GM18505 (cell line): Measurements from ENCODE around the gene ADAM10.

Experiments
- ATAC-seq: cut with Tn5 transposase; IDR thresholded peaks from one replicate; pipeline ENCODE4 v1.9.1; 2021; ENCODE audit not compliant: unreplicated experiment
- POLR2A ChIP-seq: IDR thresholded peaks from 4 replicates; pipeline ENCODE4 v1.6.1; 2011; ENCODE audit warnings: borderline replicate concordance; ENCODE audit not compliant: insufficient read depth, insufficient read length; ENCODE audit errors: extremely low read depth

ADAM10 gene

DNA sequence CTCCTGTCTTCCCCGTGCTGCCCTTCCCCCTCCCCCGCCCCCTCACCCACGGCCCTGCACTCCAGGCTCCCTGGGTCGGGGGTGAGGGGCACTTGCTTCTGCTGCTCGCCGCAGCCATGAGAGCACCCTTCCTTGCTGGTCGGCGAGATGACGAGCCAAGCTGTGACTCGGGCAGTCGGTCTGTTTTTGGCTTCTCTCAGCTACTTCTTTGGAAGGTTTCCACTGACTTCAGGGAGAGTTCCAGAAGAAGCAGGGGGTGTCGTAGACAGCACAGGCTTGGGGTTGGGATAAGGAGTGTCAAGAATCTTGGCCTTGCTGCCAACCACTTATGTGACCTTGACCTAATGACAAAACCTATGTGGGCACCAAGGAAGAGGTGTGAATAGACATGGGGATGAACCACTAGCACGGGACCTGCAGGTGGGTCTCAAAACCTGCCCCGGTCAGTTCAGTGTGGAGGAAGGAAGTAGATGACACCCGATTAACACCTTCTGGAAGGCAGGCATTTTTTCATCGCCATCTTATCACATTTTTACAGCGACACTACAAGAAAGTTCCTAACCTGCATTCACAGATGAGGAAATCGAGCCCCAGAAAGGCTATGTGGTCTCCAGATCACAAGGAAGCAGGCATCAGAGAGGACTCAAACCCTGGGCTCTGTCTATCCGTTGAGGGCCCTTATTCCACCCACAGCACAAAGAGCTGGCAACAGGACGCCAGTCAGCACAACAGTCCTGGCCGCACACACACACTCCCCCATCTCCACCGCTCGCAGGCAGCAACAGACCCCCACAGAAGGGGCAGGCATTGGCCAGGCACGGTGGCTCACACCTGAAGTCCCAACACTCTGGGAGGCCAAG, 196.8 kb downstream of the ADAM10 start:
- TF ChIP-seq POLR2A = no peak
- no peak for ATAC-seq

GRCh38 chr15:58551764-58552504, 197.6 kb downstream of the ADAM10 start:
- ATAC-seq = no peak
- no peak for TF ChIP-seq POLR2A

DNA sequence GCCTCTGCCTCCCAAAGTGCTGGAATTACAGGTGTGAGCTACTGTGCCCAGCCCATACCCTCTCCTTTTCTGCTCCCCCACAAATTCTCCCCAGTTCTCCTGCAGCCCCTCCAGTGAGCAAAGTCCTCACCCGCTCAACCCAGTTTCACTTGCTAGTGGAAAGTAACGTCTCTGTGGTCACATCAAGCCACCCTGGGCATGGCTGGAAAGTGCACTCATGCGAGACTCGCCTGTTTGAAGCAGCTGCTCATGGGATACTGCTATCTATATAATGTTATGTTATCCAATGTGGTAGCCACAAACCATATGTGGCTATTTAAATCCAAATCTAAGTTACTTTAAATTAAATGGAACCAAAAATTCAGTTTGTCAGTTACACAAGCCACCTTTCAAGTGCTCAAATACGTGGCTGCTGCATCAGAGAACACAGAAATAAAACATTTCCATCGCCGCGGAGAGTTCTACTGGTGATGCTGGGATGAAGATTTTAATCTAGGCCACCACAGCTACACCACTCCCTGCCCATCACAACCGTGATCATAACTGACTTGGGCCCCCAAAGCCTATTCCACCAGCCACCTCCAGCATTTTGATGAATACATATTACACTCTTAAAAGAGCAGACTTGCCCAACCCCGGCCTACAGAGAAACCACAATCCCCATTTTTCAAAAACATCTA, 198.3 kb downstream of the ADAM10 start:
- TF ChIP-seq POLR2A = no peak
- ATAC-seq = no peak

DNA sequence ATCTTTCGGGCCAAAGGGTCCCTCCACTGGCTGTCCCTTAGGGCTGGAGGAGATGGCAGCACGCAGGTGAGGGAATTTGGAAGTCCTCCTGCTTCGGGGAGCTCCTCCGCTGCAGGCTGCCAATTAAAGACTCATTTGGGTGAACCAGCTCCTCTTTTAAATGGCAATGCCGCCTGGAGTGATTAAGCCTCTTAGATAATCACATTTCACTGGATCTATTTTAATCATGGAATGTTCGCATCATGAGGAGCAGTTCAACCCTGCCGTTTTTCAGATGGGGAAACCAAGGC, 199.8 kb downstream of the ADAM10 start:
- no peak for TF ChIP-seq POLR2A
- ATAC-seq = no peak

GRCh38 chr15:58549013-58549784, 200.3 kb downstream of the ADAM10 start:
- ATAC-seq = no peak
- no peak for TF ChIP-seq POLR2A

DNA sequence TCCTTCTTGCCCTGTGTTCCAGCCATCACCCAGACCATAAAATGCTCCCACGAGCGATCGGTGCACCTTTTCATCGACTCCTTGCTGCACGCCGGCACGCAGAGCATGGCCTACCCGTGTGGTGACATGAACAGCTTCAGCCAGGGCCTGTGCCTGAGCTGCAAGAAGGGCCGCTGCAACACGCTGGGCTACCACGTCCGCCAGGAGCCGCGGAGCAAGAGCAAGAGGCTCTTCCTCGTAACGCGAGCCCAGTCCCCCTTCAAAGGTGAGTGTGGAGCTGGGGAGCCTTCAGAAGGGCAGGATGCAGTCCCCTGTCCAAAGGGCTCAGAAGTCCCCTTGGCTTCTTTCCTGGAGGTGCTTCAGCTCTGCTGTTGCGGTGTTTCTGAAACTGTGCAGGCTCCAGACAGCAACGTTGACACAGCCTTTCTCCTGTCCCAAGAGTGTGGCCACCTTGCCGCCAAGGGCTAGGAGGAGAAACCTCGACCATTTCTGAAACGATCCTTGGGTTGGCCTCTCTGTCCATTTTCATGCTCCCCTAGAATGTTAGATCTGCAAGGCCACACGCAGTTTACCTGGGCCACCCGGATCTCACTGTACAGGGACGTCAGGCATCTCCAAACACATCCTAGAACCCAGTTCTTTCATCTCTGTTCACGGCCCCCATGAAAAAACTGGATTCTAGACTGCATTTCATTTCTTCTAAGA, 201.0 kb downstream of the ADAM10 start:
- no peak for ATAC-seq
- no peak for TF ChIP-seq POLR2A

DNA sequence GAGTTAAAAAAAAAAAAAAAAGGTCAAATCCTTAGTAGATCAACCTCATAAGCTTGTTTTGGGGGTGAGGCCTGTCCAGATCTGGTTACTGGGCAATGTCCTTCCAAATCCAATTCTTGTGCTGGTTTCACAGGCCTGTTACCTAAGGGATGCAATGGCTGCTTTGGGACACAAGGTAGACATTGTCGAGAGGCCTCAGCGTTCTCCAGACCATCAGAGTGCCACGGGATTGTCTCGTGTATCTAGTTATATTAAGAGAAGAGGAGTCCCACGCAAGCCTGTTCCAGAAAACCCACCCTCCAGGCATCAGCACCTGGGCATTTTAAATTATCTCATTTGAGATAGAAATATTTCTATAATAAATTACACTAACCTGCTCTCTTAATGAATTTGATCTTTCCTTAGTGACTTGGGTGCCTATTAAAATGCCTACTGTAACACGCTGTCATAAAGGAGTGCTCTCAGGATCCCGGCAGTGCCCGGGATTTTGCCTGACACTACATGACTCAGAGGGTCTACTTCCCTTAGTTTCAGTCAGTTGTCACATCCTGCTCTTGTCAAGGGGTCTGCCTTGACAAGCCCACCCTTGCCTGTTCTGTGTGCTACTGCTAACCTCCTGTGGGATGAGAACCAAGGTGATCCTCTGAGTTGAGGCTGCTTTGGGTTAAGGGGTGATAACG, 201.7 kb downstream of the ADAM10 start:
- TF ChIP-seq POLR2A = no peak
- ATAC-seq = no peak

GRCh38 chr15:58546635-58547627, 202.6 kb downstream of the ADAM10 start:
- TF ChIP-seq POLR2A = no peak
- ATAC-seq = no peak

GRCh38 chr15:58546066-58546591, 203.4 kb downstream of the ADAM10 start:
- no peak for ATAC-seq
- TF ChIP-seq POLR2A = no peak

GRCh38 chr15:58545307-58546065, 204.0 kb downstream of the ADAM10 start:
- ATAC-seq = no peak
- TF ChIP-seq POLR2A = no peak
